ENCODE results near the gene PARN. TPM values are rescaled to one million over a fixed set of nuclear protein-coding genes. Genes with fewer than 3 reads are reported as not detected.

PARN gene
- total RNA-seq, 2 donors from 2014 or later: 19.5 to 26.0 TPM

GRCh38 chr16:14392960-14393359 lies 237.1 kb downstream of the PARN start:
- Histone ChIP-seq H3K9me3 (no peaks in the 10 kb centered on the region), H3K27ac (no peak overlapping the region), H3K4me1 (no peaks in the 10 kb centered on the region), H3K27me3 (no peaks in the 10 kb centered on the region), H3K4me3 (no peak overlapping the region), H3K36me3 (no peaks in the 10 kb centered on the region)
- DNase-seq (ENCODE audit: low spot score): no peak
- TF ChIP-seq CTCF (IDR thresholded peaks at IDR 0.05): no peak

DNA sequence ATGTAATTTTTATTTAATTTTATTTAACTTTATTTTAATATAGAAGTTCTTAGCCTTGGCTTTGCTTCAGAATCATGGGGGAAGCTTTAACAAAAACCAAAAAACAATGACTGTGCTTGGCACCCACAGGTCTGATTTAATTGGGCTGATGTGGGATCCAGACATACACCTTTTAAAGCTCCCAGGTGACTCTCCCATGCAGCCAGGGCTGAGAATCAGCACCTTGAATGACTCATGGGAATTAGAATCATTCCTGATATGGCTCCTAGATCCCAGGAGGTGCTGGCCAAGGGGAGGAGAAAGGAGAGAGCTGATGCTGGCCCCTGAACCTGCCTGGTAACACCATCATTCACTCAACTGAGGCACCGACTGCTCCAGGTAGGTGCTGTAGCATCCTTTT lies 240.7 kb downstream of the PARN start:
- no peak for TF ChIP-seq CTCF (IDR thresholded peaks at IDR 0.05)
- H3K27ac ChIP-seq: no peak overlapping the region
- no peaks in the 10 kb centered on the region for H3K4me1 ChIP-seq
- no peaks in the 10 kb centered on the region for H3K9me3 ChIP-seq
- H3K27me3 ChIP-seq: no peaks in the 10 kb centered on the region
- H3K4me3 ChIP-seq: no peak overlapping the region
- H3K36me3 ChIP-seq: no peaks in the 10 kb centered on the region
- no peak for DNase-seq (ENCODE audit: low spot score)

DNA sequence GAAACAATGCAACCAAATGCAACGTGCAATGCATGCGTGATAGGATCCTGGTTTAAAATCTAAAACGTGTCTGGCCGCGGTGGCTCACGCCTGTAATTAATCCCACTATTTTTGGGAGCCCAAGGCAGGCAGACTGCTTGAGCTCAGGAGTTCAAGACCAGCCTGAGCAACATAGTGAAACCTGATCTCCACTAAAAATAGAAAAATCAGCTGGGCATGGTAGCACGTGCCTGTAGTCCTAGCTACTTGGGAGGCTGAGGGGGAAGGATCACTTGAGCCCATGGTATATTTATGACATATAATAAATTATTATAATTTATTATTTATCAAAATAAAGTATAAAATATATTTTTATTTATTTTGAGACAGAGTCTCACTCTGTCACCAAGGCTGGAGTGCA lies 241.8 kb downstream of the PARN start:
- H3K27me3 ChIP-seq: no peaks in the 10 kb centered on the region
- no peak overlapping the region for H3K27ac ChIP-seq
- no peak overlapping the region for H3K4me3 ChIP-seq
- no peaks in the 10 kb centered on the region for H3K4me1 ChIP-seq
- no peaks in the 10 kb centered on the region for H3K9me3 ChIP-seq
- DNase-seq (ENCODE audit: low spot score): no peak
- TF ChIP-seq CTCF (IDR thresholded peaks at IDR 0.05): no peak
- H3K36me3 ChIP-seq: no peaks in the 10 kb centered on the region

GRCh38 chr16:14386115-14386514 lies 243.9 kb downstream of the PARN start:
- H3K4me1 ChIP-seq: no peaks in the 10 kb centered on the region
- H3K9me3 ChIP-seq: no peaks in the 10 kb centered on the region
- no peak overlapping the region for H3K27ac ChIP-seq
- H3K36me3 ChIP-seq: no peaks in the 10 kb centered on the region
- H3K27me3 ChIP-seq: no peaks in the 10 kb centered on the region
- DNase-seq (ENCODE audit: low spot score): no peak
- no peak for TF ChIP-seq CTCF (IDR thresholded peaks at IDR 0.05)
- no peak overlapping the region for H3K4me3 ChIP-seq

Other genes with a start within 250 kb of the PARN start
- gene BFAR, start 2.7 kb upstream of the PARN start, total RNA-seq: 10 to 100 TPM; 23.4 to 24.7 TPM
- gene PLA2G10, start 64.0 kb upstream of the PARN start, total RNA-seq: not detected
- gene NPIPA3, start 73.2 kb upstream of the PARN start, total RNA-seq: 1 to 10 TPM in 1 of 2 donors, not detected in 1; 1.4 TPM
- gene NPIPA2, start 112.3 kb upstream of the PARN start, total RNA-seq: 1 to 10 TPM in 1 of 2 donors, not detected in 1; 1.4 TPM
- 100 to 1,000 TPM; 112 to 143 TPM for gene NOMO1, start 203.5 kb upstream of the PARN start, total RNA-seq